Common myeloid progenitor, CD34-positive (primary cell): Measurements from ENCODE around the gene GABRR1.

Experiments used
- CTCF ChIA-PET: fragments of 350-600 bp; sonication (Branson Sonifier 250); formaldehyde crosslinking; loops from one replicate; lab custom pipeline; 2021; ENCODE audit warnings: antibody characterized with exemption; lab: Charles Lee
- POLR2A ChIA-PET: fragments of 350-600 bp; sonication (Branson Sonifier 250); formaldehyde crosslinking; loops from one replicate; lab custom pipeline; 2021; ENCODE audit warnings: antibody characterized with exemption; lab: Charles Lee
- DNase-seq, 3 donors: peaks; one replicate each; pipeline versions ENCODE4 v3.0.0 to v3.0.0-alpha.2; 2013
- H3K27ac ChIP-seq, 2 experiments: 1 replicate in 1 of 2; 2 replicates in 1 of 2; pipeline ENCODE4 v1.7.0; 2013; ENCODE audit warnings: inconsistent platforms in 2 of 2, low read length in 2 of 2, mild to moderate bottlenecking in 2 of 2, low read depth in 1 of 2, moderate library complexity in 1 of 2; ENCODE audit not compliant: severe bottlenecking in 2 of 2, insufficient read depth in 1 of 2, poor library complexity in 1 of 2
- H3K27me3 ChIP-seq, 5 experiments: replicated peaks in 2 of 5; 1 replicate in 3 of 5; 2 replicates in 2 of 5; pipeline versions ENCODE4 v1.6.1 to v1.7.0; 2013; ENCODE audit warnings: low read length in 4 of 5, mild to moderate bottlenecking in 2 of 5, moderate library complexity in 2 of 5, inconsistent platforms in 1 of 5; ENCODE audit not compliant: insufficient read depth in 5 of 5, control insufficient read depth in 4 of 5
- H3K36me3 ChIP-seq, 4 experiments: 1 replicate in 2 of 4; 2 replicates in 2 of 4; pipeline versions ENCODE4 v1.6.1 to v1.7.0; 2013; ENCODE audit warnings: low read length in 3 of 4, control low read depth in 1 of 4, mild to moderate bottlenecking in 1 of 4; ENCODE audit not compliant: control insufficient read depth in 4 of 4, insufficient read depth in 4 of 4
- H3K4me1 ChIP-seq, 4 experiments: 1 replicate in 3 of 4; 2 replicates in 1 of 4; pipeline versions ENCODE4 v1.6.1 to v1.7.1; 2013; ENCODE audit warnings: low read length in 3 of 4, mild to moderate bottlenecking in 3 of 4, control low read depth in 1 of 4, inconsistent platforms in 1 of 4, moderate library complexity in 1 of 4; ENCODE audit not compliant: control insufficient read depth in 4 of 4, insufficient read depth in 4 of 4; ENCODE audit errors: control extremely low read depth in 1 of 4
- H3K4me3 ChIP-seq, 7 experiments: 1 replicate in 4 of 7; 2 replicates in 3 of 7; pipeline versions ENCODE4 v1.5.1 to v1.7.0; 2013; ENCODE audit warnings: mild to moderate bottlenecking in 7 of 7, low read length in 6 of 7, moderate library complexity in 6 of 7, inconsistent platforms in 2 of 7, low read depth in 2 of 7, control low read depth in 1 of 7; ENCODE audit not compliant: insufficient read depth in 4 of 7, control insufficient read depth in 1 of 7; ENCODE audit errors: extremely low read depth in 1 of 7
- H3K9me3 ChIP-seq, 5 experiments: 1 replicate in 4 of 5; 2 replicates in 1 of 5; pipeline versions ENCODE4 v1.6.1 to v1.7.1; 2013; ENCODE audit warnings: low read length in 4 of 5, mild to moderate bottlenecking in 2 of 5, inconsistent platforms in 1 of 5, low read depth in 1 of 5, moderate library complexity in 1 of 5; ENCODE audit not compliant: control insufficient read depth in 4 of 5, insufficient read depth in 2 of 5; ENCODE audit errors: control extremely low read depth in 1 of 5
- WGBS: methylation state at CpG from one replicate; pipeline ENCODE4 v1.1.5; 2013; ENCODE audit not compliant: insufficient coverage; 5-methylcytosine and 5-hydroxymethylcytosine counted together

GABRR1 gene

DNA sequence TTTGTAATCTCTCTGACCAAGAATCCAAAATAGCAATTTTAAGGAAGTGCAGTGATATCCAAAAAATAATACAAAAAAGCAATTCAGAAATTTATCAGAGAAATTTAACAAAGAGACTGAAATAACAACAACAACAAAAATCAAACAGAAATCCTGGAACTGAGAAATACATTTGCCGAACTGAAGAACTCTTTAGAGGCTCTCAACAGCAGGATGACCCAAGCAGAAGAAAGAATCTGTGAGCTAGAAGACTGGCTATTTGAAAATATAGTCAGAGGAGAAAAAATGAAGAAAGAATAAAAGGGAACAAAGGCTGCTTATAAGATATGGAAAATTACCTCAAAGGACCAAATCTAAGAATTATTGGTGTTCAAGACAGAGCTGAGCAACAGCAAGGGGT is 22.6 kb downstream of the GABRR1 start:
- H3K27me3 ChIP-seq: no peaks in the 10 kb centered on the region
- peaks cover 0 to 3% (median 0%) of the 10 kb centered on the region in 4 experiments for H3K4me1 ChIP-seq
- no peaks in the 10 kb centered on the region for H3K36me3 ChIP-seq
- DNase-seq: no peak
- H3K27ac ChIP-seq: no peak overlapping the region
- CTCF ChIA-PET: interaction anchor here (0.6 kb wide), 1 partner anchor 59 kb away, joined by 3 read pairs; no protein-coding TSS in a partner anchor
- no CpG with 5 or more reads among the region's 1 CpG for WGBS
- no peak overlapping the region for H3K4me3 ChIP-seq
- POLR2A ChIA-PET: no interaction called here
- H3K9me3 ChIP-seq: peaks cover 2 to 21% (median 4%) of the 10 kb centered on the region in 5 experiments

DNA sequence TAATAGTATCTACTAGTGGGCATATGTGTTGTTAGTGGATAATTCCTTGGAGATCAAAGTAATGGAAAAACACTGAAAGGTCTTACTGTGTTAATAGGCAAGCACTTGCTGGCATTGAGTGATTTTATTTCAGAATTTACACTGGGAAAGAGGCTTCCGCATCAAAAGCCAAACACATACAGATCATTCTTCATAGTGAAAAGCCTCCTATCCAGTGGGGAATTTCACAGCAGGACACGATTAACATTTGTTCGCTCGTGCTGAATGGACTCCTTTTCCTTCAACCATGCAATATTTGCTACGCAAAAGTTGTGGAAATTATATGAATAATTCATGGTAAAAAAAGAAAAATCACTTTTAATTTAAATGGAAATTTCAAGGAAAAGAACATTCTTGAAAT is 26.4 kb downstream of the GABRR1 start:
- CTCF ChIA-PET: no interaction called here
- WGBS: no CpG with 5 or more reads among the region's 5 CpGs

DNA sequence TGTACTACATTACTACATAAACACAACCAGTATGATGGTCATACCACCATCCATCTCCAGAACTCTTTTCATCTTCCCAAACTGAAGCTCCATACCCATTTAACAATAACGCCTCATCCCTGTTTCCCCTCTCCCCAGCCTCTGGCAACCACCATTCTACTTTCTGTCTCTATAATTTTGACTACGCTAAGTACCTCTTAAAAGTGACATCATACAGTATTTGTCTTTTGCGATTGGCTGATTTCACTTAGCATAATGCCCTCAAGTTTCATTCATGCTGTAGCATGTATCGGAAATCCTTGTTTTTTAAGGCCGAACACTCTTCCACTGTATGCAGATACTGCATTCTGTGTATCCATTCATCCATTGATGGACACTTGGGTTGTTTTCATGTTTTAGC is 29.7 kb downstream of the GABRR1 start:
- POLR2A ChIA-PET: no interaction called here
- CTCF ChIA-PET: no interaction called here
- H3K4me3 ChIP-seq: no peak overlapping the region

More for the DNA sequence above, 26.4 kb downstream of the GABRR1 start:
- POLR2A ChIA-PET: no interaction called here
- DNase-seq: no peak
- H3K4me3 ChIP-seq: no peak overlapping the region
- H3K9me3 ChIP-seq: peaks cover 2 to 17% (median 4%) of the 10 kb centered on the region in 5 experiments
- no peaks in the 10 kb centered on the region for H3K36me3 ChIP-seq
- no peak overlapping the region for H3K27ac ChIP-seq
- H3K27me3 ChIP-seq: no peaks in the 10 kb centered on the region
- no peaks in the 10 kb centered on the region for H3K4me1 ChIP-seq

DNA sequence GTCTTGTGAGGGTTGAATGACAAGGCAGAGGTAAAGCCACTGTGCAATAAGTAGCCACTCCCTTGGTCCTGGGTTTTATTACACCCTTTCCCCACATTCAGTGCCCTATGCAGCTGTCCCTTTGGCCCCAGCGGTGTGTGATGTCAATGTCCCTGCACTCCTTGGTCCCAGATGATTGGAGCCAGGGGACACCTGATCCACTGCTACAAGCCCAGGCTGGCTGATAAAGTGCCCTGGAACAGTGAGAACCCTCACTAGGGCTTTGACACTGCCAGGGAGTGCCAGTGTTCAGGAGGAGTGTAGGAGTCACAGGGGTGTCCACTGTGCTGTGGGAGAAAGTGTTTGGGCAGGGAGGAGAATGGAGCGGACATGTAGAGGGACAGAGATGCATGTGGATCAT is 30.4 kb downstream of the GABRR1 start:
- H3K36me3 ChIP-seq: no peaks in the 10 kb centered on the region
- 100% methylated on average over 1 of the region's 2 CpGs for WGBS
- CTCF ChIA-PET: no interaction called here
- POLR2A ChIA-PET: no interaction called here
- no peak overlapping the region for H3K4me3 ChIP-seq
- no peaks in the 10 kb centered on the region for H3K9me3 ChIP-seq
- no peaks in the 10 kb centered on the region for H3K4me1 ChIP-seq
- no peak overlapping the region for H3K27ac ChIP-seq
- peaks cover 0 to 2% (median 0%) of the 10 kb centered on the region in 5 experiments for H3K27me3 ChIP-seq
- no peak for DNase-seq

More for the DNA sequence above, 29.7 kb downstream of the GABRR1 start:
- 93% methylated on average over 3 of the region's 5 CpGs for WGBS
- Histone ChIP-seq H3K9me3 (no peaks in the 10 kb centered on the region), H3K36me3 (no peaks in the 10 kb centered on the region), H3K27me3 (peaks cover 0 to 2% (median 0%) of the 10 kb centered on the region in 5 experiments), H3K4me1 (no peaks in the 10 kb centered on the region), H3K27ac (no peak overlapping the region)
- no peak for DNase-seq

DNA sequence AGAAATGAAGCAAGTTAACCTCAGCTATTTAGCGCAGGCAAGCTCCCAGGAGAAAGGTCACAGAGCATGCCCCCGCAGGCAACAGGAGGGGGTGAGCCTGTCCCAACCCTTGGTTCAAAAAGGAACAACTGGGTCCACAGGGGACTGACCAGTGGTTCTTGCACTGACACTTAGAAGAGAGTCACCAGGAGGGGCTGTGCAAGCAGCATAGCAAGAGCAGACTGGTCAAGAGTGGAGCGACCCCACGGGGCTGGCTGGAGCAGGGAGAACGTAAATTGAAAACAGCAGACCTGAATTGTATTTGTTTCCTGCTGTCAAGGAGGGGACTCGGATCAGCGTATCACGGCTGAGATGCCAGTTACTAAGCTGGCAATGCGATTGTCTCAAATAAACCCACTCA is 32.8 kb downstream of the GABRR1 start:
- H3K4me1 ChIP-seq: no peaks in the 10 kb centered on the region
- H3K27ac ChIP-seq: no peak overlapping the region
- DNase-seq: no peak
- no peak overlapping the region for H3K4me3 ChIP-seq
- ChIA-PET POLR2A (no interaction called here), CTCF (no interaction called here)
- no peaks in the 10 kb centered on the region for H3K9me3 ChIP-seq
- H3K36me3 ChIP-seq: no peaks in the 10 kb centered on the region
- peaks cover 0 to 2% (median 0%) of the 10 kb centered on the region in 5 experiments for H3K27me3 ChIP-seq
- WGBS: 96% methylated on average over 7 of the region's 9 CpGs

DNA sequence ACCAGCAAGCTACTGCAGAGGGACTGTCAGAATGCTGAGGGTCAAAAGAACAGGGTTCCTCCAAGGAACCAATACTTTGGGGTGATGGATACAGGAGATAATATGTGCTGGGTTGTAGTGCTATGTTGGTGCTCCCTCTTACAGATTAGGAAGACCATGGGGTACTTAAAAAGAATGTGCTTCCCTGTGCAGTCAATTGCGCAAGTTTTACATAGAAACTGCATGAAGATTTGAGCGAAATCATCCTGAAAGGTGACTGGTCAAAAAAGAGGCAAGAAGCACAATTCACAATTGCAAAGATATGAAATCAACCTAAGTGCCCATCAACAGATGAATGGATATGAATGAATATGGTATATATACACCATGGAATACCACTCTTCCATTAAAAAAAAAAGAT is 33.9 kb downstream of the GABRR1 start:
- CTCF ChIA-PET: interaction anchor here (0.7 to 1.0 kb wide), 2 partner anchors 37 to 152 kb away, joined by 3 read pairs; no protein-coding TSS in a partner anchor
- H3K36me3 ChIP-seq: no peaks in the 10 kb centered on the region
- peaks cover 0 to 2% (median 0%) of the 10 kb centered on the region in 5 experiments for H3K27me3 ChIP-seq
- WGBS: no CpG with 5 or more reads among the region's 2 CpGs
- no peak overlapping the region for H3K27ac ChIP-seq
- no peak overlapping the region for H3K4me3 ChIP-seq
- H3K4me1 ChIP-seq: no peaks in the 10 kb centered on the region
- no peak for DNase-seq
- POLR2A ChIA-PET: no interaction called here
- no peaks in the 10 kb centered on the region for H3K9me3 ChIP-seq

DNA sequence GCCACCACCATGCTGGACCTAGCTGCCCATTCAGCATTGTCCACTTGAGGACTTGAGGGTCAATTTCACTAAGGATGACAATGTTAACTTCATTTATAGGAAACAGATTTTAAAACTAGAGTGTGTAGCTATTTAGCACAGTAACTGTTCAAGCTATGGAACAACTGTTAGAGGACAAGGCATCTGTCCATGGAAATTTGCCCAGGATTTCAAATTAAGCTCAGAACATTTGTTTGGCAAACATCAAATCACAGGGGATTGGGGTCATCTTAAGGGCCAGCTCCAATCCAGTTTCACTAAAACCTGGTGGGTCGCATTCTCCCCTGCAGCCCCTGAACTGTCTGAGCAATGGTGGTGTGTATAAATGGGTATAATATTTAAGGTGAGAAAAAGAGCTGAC is 36.2 kb downstream of the GABRR1 start:
- Histone ChIP-seq H3K36me3 (no peaks in the 10 kb centered on the region), H3K9me3 (no peaks in the 10 kb centered on the region), H3K27ac (no peak overlapping the region), H3K27me3 (peaks cover 0 to 2% (median 0%) of the 10 kb centered on the region in 5 experiments), H3K4me1 (no peaks in the 10 kb centered on the region), H3K4me3 (no peak overlapping the region)
- no peak for DNase-seq
- POLR2A ChIA-PET: no interaction called here
- 92% methylated on average over 1 of the region's 1 CpG for WGBS
- CTCF ChIA-PET: interaction anchor here (1.1 kb wide), 1 partner anchor 10 kb away, joined by 4 read pairs; no protein-coding TSS in a partner anchor
